ENCODE data around the gene LCE2A.

LCE2A gene

DNA sequence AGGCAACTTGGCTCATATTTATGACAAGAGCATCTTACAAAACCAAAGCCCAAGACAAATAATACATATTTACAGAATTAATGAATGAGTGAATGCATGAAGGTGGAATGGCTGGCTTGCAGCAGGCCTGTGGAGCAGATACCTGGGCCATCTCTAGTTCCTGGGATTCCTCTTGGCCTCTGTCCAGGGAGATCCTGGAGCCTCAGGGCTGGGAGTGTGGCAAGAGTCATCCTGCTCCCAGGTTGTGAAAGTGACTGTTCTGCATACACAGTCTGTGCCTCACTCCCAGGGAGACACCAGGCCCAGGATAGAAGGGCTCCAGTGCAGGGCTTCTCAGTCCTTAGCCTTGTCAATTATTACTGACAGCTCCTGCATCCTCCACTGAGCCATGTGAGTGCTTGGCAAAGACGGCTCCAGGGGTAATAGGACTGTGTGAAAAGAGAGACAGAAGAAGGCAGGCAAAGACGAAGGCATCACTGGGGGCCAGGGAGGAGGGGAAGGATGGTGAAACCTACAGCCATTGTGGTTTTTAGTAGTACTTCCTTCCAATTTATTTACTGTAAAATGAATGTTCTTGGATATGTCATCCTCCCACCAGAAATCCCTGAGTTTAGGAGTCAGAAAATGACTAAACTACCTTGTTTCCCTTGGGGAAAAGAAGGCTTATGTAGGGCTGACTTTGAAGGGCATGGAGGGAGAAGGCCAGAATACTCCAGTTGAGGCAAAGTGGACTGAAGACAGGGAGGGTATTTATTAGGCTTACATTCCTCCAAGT, 45.4 kb downstream of the LCE2A start:
- DNase-seq: no peak

DNA sequence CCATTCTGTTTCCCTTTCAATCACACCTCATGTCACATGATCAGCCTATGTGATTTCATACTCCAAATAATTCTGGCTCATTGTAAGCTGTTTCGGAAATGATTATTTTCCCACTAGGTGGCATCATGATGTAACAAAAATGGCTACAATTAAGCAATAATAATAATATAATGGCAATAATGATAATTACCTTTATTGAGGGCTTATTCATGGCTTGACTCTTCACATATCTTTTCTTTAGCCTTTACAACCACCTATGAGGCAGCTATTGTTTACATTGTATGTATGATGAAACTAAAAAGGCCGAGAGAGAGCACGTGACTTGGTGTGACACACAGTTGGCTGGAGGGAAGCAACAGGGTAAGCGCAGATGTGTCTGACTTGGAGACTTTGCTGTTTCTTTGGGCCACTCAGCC, 47.2 kb downstream of the LCE2A start:
- DNase-seq: no peak

- no peak for DNase-seq
Observed at GRCh38 chr1:152745765-152746444, 47.8 kb downstream of the LCE2A start.

- DNase-seq: no peak
Observed at GRCh38 chr1:152747831-152748230, 49.7 kb downstream of the LCE2A start.

Measured in stimulated activated CD4-positive, alpha-beta T cell treated with anti-CD3 and anti-CD28 coated beads, Interleukin-15, amount 100 ng/mL, for 24 hours (primary cell).